GM15510 (cell line): ENCODE results near the gene PTPRH.

Experiments
- POLR2A ChIP-seq: IDR thresholded peaks from 3 replicates; pipeline ENCODE4 v1.6.1; 2011; ENCODE audit warnings: borderline replicate concordance; ENCODE audit not compliant: insufficient read length; ENCODE audit errors: extremely low read depth

Gene PTPRH

DNA sequence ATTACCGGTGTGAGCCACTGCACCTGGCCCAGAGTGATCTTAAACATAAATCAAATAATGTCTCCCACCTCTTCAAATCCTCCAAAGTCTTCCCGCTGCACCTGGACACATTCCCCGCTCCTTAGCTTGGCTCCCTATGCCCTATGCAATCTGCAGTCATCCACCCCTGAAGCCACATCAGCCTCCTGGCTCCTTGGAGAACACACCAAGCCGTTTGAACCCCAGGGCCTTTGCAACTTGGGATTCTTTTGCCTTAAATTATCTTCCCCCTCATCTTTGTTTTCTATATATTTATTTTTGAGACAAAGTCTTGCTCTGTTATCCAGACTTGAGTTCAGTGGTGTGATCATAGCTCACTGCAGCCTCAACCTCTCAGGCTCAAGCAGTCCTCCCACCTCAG, 40.2 kb downstream of the PTPRH start:
- no peak for TF ChIP-seq POLR2A

DNA sequence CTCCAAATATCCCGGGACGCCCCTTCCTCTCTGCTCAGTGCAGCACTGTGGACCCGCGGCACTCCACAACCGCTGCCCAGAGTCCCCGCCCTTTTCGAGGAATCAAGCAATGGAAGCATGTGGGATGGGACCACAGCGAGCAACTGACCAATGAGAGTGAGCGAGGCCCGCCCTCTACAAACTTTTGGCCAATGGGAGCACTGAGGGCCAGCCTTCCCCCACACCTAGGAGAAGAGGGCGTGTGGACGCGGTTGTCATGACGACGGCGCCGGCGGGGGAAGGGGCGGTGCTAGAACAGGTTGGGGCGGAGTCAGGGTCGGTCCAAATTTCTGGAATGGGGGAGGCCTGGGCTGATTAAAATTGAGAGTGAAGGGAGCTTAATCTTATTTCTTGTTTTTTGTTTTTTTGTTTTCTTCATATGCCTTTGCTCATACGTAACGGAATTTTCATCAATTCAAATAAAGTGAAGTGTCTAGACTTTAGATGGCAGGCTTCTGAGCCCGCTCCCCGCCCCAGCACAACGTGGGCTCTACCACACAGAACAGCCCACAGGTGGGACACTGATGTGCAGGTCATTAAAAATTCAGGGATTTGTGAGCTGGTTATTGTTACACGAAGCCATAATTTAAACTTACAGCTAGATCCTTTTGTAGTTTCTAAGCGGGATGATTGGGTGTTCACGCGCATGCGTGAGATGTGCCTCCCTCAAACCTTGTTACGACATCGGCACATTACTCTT, 42.6 kb downstream of the PTPRH start, which contains the start of gene DNAAF3:
TSS of gene DNAAF3 (minus strand) at position 84 of the 739 bp plus-strand sequence. CDS start 200 bp downstream, outside the sequence.
- no peak for TF ChIP-seq POLR2A

DNA sequence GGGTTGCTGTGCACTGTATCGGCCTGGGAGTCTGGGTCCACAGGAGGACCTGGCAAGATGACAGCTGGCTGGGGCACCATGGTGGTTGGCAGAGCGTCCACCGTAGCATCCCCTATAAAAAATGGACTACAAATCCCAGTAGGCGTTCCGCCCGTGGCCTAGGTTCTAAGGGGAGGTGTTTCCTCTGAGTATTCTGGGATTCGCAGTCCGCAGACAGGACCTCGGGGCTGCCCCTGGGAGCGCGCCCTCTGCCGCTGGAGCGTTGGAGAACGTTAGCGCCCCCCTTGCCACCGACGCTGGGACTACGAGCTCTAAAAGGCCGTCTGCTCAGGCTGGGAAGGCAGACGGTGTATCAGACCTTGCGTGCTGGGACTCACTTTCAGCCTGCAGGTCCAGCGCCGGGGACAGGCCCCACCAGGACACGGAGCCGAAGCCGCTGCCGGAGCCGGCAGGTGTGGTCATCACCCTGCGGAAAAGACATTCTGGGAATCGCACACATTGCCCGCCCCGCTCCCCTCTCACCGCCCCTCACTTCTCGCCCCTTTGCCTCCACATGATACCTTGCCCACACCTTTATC, 43.3 kb downstream of the PTPRH start:
- no peak for TF ChIP-seq POLR2A

DNA sequence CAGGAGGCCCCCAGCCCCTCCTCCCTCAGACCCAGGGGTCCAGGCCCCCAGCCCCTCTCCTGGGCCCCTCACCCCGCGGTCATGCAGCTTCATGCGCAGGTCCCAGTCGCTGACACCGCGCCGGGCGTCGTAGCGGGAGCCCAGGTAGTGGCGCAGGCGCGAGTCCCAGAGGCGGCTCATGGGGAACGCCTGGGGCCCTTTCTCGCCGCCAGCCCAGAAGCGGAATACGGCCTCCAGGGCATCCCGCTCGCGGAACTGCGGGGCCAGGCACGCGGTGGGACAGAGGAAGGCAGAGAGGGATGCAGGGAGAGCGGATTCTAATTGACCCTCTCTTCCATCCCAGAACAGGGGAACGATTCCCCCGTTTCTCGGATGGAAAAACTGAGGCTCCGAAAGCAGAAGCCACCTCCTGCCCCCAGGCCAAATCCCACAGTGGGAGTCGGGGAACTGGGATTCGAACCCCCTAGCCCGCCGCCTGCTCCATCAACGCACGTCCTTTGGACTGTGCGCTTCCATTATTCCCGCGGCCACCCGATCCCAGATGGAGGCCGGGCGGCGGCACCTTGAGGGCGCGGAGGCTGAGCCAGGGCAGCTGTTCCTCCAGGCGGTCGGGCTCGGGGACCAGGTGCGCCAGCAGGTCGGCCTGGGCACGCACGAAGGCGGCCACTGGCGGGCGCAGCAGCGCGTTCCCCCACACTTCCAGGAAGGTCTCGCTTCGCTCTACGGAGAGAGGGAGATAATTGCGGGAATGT, 47.6 kb downstream of the PTPRH start:
- TF ChIP-seq POLR2A: no peak

GRCh38 chr19:55160986-55161365, 48.3 kb downstream of the PTPRH start:
- TF ChIP-seq POLR2A: no peak

- TF ChIP-seq POLR2A: no peak
Observed at GRCh38 chr19:55160128-55160985, 48.9 kb downstream of the PTPRH start.

DNA sequence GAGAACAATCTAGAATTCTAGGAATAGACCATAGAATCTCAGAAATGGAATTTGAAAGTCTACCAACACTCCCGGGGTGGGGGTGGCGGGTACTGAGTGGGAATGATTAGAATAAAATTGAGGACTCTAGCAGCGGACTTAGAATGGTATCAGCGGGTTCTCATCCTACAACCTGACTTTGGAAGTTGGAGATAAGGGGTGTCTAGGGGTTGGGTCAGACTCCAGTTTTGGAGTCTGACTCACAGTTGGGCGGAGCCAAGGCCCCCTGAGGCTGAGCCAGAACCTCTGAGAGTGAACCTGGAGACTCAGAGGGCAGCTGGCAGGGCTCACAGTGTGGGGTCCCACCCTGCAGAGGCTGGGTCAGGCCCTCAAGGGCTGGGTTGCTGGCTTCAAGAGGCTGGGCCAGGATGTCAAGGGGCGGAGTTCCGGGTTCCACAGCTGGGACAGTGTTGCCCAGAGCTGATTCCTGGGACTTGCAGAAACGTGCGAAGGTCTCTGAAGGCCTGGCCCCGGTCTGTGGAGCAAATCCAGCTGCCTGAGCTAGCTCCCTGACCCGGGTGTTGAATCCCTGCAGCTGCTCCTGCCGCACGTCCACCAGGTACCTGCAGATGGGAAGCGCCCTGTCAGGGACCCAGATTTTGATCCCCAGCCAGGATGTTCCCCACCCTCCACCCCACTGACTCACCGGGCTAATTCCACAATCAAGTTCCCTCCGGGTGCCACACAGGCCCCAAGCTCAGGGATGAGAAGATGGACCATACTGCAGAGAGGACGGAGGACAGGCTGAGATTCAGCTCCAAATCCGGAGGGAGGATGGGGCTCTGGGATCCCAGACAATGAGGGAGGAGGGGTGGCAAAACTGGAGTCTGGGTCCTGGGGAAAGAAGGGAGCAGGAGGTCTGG, 50.2 kb downstream of the PTPRH start:
- TF ChIP-seq POLR2A: no peak

DNA sequence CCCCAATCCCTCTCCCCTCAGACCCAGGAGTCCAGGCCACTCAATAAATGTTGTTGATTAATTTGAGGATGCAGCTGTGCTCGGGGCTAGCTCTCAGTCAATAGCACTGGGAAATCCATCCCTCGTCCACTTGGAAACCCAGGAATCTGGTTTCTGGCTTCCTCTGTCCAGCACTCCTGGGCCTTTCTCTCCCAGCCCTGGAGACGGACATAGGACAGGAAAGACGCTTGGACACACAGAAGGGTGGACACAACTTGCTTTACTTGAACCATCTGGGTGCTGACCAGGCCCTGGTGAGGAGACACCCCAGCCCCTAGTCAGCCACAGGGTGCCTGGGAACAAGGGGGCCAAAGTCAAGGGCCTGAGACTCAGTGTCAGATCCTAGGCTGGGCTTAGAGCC, 50.9 kb downstream of the PTPRH start:
- no peak for TF ChIP-seq POLR2A

DNA sequence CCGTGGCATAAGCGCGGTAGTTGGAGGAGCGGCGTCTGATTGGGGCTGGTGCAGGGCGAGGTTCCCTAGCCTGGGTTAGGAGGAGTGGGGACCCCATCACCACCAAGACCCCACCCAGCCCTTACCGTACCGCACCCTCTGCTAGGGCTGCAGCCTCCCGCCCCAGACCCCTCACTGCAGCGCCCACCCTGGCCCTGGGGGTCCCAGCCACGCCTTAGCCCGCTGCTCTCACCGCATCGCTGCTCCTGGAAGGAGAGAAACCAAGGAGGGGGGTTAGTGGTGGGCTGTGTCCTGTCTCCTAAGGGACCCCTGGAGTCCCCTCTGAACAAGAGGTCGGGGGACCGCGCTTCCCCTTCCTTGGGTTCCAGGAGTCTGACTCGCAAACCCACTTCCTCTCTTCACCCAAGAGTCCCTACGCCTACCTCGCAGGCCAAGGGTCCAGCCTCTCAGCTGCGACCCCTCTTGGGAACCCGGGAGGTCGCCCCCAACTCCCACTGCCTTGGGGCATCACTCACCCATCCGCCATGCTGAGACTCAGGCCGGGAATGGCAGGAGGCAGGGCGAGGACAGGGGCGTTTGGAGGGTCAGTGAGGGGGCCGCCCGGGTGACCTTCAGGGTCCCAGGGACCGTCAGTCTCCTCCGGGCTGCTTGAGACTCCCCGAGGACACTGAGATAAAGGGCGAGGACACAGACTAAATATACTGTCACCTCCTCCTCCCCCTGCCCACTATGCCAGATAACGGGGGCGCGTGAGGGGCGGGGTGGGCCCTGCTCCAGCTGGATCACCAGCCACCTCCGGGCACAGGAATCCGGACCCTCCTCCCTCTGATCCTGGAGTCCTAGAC, 52.0 kb downstream of the PTPRH start, which contains the start of gene TNNI3:
TSS of gene TNNI3 (minus strand) at position 669 of the 845 bp plus-strand sequence. CDS start at position 526, 143 bp downstream.
- TF ChIP-seq POLR2A: no peak

DNA sequence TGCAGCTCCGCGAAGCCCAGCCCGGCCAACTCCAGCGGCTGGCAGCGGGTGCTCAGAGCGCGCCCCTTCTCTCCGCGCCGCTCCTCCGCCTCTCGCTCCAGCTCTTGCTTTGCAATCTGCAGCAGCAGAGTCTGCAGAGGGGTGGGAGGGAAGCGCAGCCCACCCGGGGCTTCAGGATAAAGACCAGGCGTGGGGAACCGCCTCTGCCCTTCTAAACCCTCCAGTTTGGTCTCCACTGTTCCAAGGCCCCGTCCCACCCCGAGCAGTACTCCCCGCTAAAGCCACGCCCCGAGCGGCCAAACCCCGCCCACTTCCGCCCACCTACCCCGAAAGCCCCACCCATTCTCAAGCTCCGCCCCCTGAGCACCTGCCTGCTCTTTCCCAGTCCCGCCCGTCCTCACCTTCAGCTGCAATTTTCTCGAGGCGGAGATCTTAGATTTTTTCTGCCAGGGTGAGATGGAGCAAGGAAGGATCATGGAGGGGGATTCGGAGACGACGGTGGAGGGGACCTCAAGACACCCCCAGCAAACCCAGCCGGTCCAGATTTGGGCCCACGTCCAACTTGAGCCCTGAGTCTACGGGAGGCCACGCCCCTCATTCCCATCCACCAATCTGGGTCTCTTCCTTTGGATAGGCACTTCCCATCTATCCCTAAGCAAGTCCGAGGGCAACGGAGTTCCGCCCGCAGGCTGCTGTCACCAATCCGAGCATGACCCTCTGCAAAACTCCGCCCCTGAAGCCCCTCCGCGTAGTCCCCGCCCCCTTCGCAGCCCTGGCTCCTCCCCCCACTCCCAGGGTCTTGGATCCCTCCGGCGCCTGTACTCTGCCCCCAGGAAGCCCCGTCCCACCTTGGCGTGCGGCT, 52.9 kb downstream of the PTPRH start:
- TF ChIP-seq POLR2A: no peak

- TF ChIP-seq POLR2A: no peak
Observed at GRCh38 chr19:55153652-55154264, 55.5 kb downstream of the PTPRH start.
